Gastrocnemius medialis (tissue), 4 donors: ENCODE measurements around the gene OMP. TPM values are rescaled to one million over a fixed set of nuclear protein-coding genes. Genes with fewer than 3 reads are reported as not detected.
A peak's percentile ranks its signal among the peaks of the same experiment; 100 is the strongest.

ENCODE experiments used
- ATAC-seq, 2 donors: fragments of 150-250 bp; one replicate each; pipeline ENCODE4 v1.9.1; 2016
- DNase-seq, 2 donors: peaks; one replicate each; pipeline ENCODE4 v3.0.0-alpha.2; 2019
- H3K27ac ChIP-seq, 4 donors: fragments of 200-600 bp; sonication (generic); 1 replicate in 1 of 4; 2 replicates in 3 of 4; pipeline ENCODE4 v1.5.1; 2016 to 2018; ENCODE audit warnings: mild to moderate bottlenecking in 2 of 4, moderate library complexity in 1 of 4
- H3K27me3 ChIP-seq, 3 donors: fragments of 200-600 bp; sonication (generic) in 2 of 3; 1 replicate in 1 of 3; 2 replicates in 2 of 3; pipeline versions ENCODE4 v1.5.1 to v1.6.0; 2016 to 2019; ENCODE audit warnings: mild to moderate bottlenecking in 1 of 3, moderate library complexity in 1 of 3
- H3K36me3 ChIP-seq, 2 donors: fragments of 200-600 bp; sonication (generic) in 1 of 2; one replicate each; pipeline ENCODE4 v1.5.1; 2017 to 2018
- H3K4me1 ChIP-seq, 2 donors: fragments of 200-600 bp; sonication (generic) in 1 of 2; one replicate each; pipeline ENCODE4 v1.5.1; 2016 to 2017; ENCODE audit warnings: mild to moderate bottlenecking in 2 of 2
- H3K4me3 ChIP-seq, 4 donors: fragments of 200-600 bp; sonication (generic) in 3 of 4; 1 replicate in 1 of 4; 2 replicates in 3 of 4; pipeline ENCODE4 v1.5.1; 2016 to 2019; ENCODE audit warnings: mild to moderate bottlenecking in 2 of 4
- H3K9me3 ChIP-seq, 3 donors: fragments of 200-600 bp; sonication (generic) in 2 of 3; 1 replicate in 1 of 3; 2 replicates in 2 of 3; pipeline ENCODE4 v1.5.1; 2016 to 2019
- POLR2A ChIP-seq, 2 donors: fragments of 450-650 bp; IDR thresholded peaks; one replicate each; pipeline ENCODE4 v1.6.1; 2017; ENCODE audit warnings: antibody characterized with exemption in 2 of 2, mild to moderate bottlenecking in 2 of 2, moderate library complexity in 2 of 2
- in situ Hi-C, 4 donors: fragments of 200-750 bp; cut with MboI; loops; one replicate each; pipeline versions ENCODE4 v1.15.0 to v1.8.0; 2017; ENCODE audit warnings: low sequenced_read_pairs in 4 of 4
- intact Hi-C: fragments of 100-400 bp; cut with DNase I; formaldehyde crosslinking; loops from one replicate; pipeline ENCODE4 v1.15.1; 2023; ENCODE audit warnings: low total_unique reads
- total RNA-seq, 4 donors: library from RNA; depleted of rRNA; stranded (reverse); fragments of >200 nt; gene quantifications; one replicate each; pipeline versions ENCODE4 v1.1.0 to v1.2.3, GENCODE V29; 2016
- TF ChIP-seq, protein P1 (sequence below), 5 experiments: fragments of 450-650 bp in 3 of 5; fragments of 200-600 bp in 2 of 5; sonication (generic) in 2 of 5; IDR thresholded peaks in 4 of 5; conservative IDR thresholded peaks in 1 of 5; 1 replicate in 4 of 5; 2 replicates in 1 of 5; pipeline ENCODE4 v1.5.1; 2016 to 2019; ENCODE audit warnings: antibody characterized with exemption in 5 of 5, mild to moderate bottlenecking in 3 of 5, moderate library complexity in 3 of 5

OMP gene
- total RNA-seq, 4 donors from 2014 or later: not detected

DNA sequence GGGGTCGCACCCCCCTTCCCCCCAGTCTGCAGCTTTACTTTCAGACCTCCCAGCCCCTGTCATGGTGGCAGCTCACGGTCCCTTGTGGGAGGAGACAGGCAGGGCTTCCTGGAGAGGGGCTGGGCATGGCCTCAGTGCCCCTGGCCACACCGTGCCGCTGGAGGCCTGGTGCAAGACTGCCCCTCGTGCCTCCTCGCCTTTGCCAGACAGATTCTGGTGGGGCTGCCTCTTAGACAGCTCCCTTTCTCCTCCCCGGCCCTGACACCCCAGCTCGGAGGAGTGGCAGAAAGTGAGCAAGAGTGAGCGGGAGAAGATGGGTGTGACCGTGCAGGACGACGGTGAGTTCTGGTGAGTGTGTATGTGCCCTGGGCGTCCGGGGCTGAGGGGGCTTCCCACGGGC is 13.3 kb downstream of the OMP start:
- H3K4me1 ChIP-seq: peaks cover 3 to 7% of the 10 kb centered on the region in 2 donors
- H3K9me3 ChIP-seq: no peaks in the 10 kb centered on the region
- in situ Hi-C loops (no loop called here), intact Hi-C loops (no loop called here)
- TF ChIP-seq, protein P1, sequence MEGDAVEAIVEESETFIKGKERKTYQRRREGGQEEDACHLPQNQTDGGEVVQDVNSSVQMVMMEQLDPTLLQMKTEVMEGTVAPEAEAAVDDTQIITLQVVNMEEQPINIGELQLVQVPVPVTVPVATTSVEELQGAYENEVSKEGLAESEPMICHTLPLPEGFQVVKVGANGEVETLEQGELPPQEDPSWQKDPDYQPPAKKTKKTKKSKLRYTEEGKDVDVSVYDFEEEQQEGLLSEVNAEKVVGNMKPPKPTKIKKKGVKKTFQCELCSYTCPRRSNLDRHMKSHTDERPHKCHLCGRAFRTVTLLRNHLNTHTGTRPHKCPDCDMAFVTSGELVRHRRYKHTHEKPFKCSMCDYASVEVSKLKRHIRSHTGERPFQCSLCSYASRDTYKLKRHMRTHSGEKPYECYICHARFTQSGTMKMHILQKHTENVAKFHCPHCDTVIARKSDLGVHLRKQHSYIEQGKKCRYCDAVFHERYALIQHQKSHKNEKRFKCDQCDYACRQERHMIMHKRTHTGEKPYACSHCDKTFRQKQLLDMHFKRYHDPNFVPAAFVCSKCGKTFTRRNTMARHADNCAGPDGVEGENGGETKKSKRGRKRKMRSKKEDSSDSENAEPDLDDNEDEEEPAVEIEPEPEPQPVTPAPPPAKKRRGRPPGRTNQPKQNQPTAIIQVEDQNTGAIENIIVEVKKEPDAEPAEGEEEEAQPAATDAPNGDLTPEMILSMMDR (IDR thresholded peaks at IDR 0.05 in 4 of 5, conservative IDR thresholded peaks at IDR 0.05 in 1 of 5): no peak
- no peak for TF ChIP-seq POLR2A (IDR thresholded peaks at IDR 0.05)
- ATAC-seq: no peak
- H3K27me3 ChIP-seq: no peaks in the 10 kb centered on the region
- no peak overlapping the region for H3K4me3 ChIP-seq
- DNase-seq: no peak
- no peak overlapping the region for H3K27ac ChIP-seq
- no peaks in the 10 kb centered on the region for H3K36me3 ChIP-seq

DNA sequence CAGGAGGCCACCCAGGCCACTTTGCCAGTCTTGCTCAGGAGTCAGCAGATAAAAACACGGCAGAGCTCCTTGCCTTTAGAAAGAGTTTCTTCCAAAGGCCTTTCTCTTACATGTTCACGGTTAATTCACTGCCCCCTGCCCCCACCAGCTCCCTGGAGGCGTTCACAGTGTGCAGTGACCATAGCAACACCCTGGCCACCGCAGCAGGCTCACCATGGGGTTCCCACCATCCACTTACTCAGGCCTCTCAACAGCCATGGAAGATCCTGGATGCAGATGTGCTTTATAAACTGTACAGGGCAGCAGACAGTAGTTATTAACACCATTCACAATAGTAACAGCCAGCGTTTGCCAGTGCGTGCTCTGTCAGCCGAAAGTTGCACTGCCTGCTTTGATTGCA is 14.9 kb downstream of the OMP start:
- Histone ChIP-seq H3K9me3 (no peaks in the 10 kb centered on the region), H3K27me3 (no peaks in the 10 kb centered on the region), H3K4me3 (no peak overlapping the region), H3K36me3 (no peaks in the 10 kb centered on the region), H3K27ac (no peak overlapping the region), H3K4me1 (peaks cover 3 to 7% of the 10 kb centered on the region in 2 donors)
- DNase-seq: no peak
- intact Hi-C loops: no loop called here
- no peak for ATAC-seq
- TF ChIP-seq, protein P1 (IDR thresholded peaks at IDR 0.05 in 4 of 5, conservative IDR thresholded peaks at IDR 0.05 in 1 of 5): no peak
- TF ChIP-seq POLR2A (IDR thresholded peaks at IDR 0.05): no peak
- in situ Hi-C loops: no loop called here

DNA sequence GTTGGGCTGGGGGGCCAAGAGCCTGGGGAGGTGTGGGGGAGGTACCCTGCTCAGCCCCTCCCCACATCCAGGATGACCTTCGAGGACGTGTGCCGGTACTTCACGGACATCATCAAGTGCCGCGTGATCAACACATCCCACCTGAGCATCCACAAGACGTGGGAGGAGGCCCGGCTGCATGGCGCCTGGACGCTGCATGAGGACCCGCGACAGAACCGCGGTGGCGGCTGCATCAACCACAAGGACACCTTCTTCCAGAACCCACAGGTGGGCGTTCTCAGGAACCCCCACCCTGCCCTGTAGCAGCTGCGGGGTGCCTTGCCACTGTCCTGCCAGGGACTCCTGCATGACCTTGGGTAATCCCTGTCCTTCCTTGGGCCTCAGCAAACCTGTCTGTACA is 15.4 kb downstream of the OMP start:
- in situ Hi-C loops (no loop called here), intact Hi-C loops (no loop called here)
- peak overlapping the region in 1 of 4 donors; percentile 85 for H3K27ac ChIP-seq
- no peak for ATAC-seq
- H3K9me3 ChIP-seq: no peaks in the 10 kb centered on the region
- H3K4me1 ChIP-seq: peaks cover 3 to 7% of the 10 kb centered on the region in 2 donors
- DNase-seq: no peak
- no peak for TF ChIP-seq POLR2A (IDR thresholded peaks at IDR 0.05)
- TF ChIP-seq, protein P1 (IDR thresholded peaks at IDR 0.05 in 4 of 5, conservative IDR thresholded peaks at IDR 0.05 in 1 of 5): no peak
- H3K27me3 ChIP-seq: no peaks in the 10 kb centered on the region
- H3K36me3 ChIP-seq: no peaks in the 10 kb centered on the region
- no peak overlapping the region for H3K4me3 ChIP-seq

DNA sequence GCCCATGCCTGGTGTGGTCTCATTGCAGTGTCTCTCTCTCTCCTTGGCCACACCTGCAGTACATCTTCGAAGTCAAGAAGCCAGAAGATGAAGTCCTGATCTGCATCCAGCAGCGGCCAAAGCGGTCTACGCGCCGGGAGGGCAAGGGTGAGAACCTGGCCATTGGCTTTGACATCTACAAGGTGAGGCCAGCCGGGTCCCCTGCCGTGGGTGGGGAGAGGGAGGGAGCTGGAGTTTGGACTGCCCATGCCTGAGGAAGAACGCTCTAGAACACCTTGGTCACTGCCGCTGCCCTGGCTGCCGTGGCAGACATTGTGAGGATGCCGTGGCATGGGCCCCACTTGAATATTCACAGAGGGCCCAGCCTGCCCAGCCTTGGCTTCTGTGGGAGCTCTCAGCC is 16.3 kb downstream of the OMP start:
- Histone ChIP-seq H3K9me3 (no peaks in the 10 kb centered on the region), H3K27me3 (no peaks in the 10 kb centered on the region), H3K4me1 (peaks cover 3 to 7% of the 10 kb centered on the region in 2 donors), H3K4me3 (no peak overlapping the region), H3K27ac (peak overlapping the region in 2 of 4 donors; percentile 76 to 85), H3K36me3 (no peaks in the 10 kb centered on the region)
- no peak for ATAC-seq
- intact Hi-C loops (no loop called here), in situ Hi-C loops (no loop called here)
- no peak for DNase-seq
- TF ChIP-seq, protein P1 (IDR thresholded peaks at IDR 0.05 in 4 of 5, conservative IDR thresholded peaks at IDR 0.05 in 1 of 5): no peak
- TF ChIP-seq POLR2A (IDR thresholded peaks at IDR 0.05): no peak

DNA sequence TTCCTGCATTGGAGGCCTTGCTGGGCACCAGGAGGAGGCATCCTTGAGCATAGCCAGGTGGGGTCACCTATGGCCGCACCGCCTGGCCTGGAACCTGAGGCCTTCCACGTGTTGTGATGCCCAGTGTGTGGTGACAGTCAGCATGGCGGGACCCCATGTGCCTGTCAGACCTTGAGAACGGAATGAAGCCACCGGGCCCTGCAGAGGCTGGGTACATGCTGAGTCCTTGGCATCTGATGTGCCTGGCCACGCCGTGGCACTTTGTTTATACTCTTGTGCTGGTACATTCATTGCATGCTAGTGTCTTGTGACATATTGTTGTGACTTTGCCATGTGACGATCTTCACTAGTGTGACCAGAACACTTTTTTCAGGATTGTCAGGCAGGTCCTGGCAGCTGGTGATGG is 16.9 kb downstream of the OMP start:
- Histone ChIP-seq H3K27me3 (no peaks in the 10 kb centered on the region), H3K27ac (peak overlapping the region in 2 of 4 donors; percentile 76 to 85), H3K4me3 (no peak overlapping the region), H3K9me3 (no peaks in the 10 kb centered on the region), H3K4me1 (peaks cover 3 to 7% of the 10 kb centered on the region in 2 donors), H3K36me3 (no peaks in the 10 kb centered on the region)
- DNase-seq (peak; percentile 64 to 66), ATAC-seq (peak; percentile 80 to 87)
- in situ Hi-C loops: no loop called here
- intact Hi-C loops: no loop called here
- TF ChIP-seq POLR2A (IDR thresholded peaks at IDR 0.05): no peak
- TF ChIP-seq, protein P1 (IDR thresholded peaks at IDR 0.05 in 4 of 5, conservative IDR thresholded peaks at IDR 0.05 in 1 of 5): no peak
